IMR-90 (cell line): Measurements from ENCODE around the gene ATP12A. TPM values are rescaled to one million over a fixed set of nuclear protein-coding genes. Genes with fewer than 3 reads are reported as not detected.

Experiments used
- ATAC-seq: fragments of 200-7000 bp; cut with Tn5 transposase; 2 replicates; pipeline ENCODE4 v1.9.1; 2020; ENCODE audit warnings: low read depth, mild to moderate bottlenecking, moderate library complexity
- BruUV-seq: library from RNA; stranded (reverse); fragments of 400-500 nt; replicated peaks from 2 replicates; lab custom pipeline; 2021; lab: Mats Ljungman, UMichigan
- CTCF ChIA-PET: fragments of 300-600 bp; formaldehyde crosslinking; extraction: SDS; loops from one replicate; lab custom pipeline; 2021; ENCODE audit warnings: antibody characterized with exemption; lab: Yijun Ruan, JAX
- POLR2A ChIA-PET: fragments of 300-600 bp; sonication (Branson Sonifier 250); formaldehyde crosslinking; loops from one replicate; lab custom pipeline; 2022; ENCODE audit warnings: antibody characterized with exemption; ENCODE audit not compliant: unreplicated experiment; lab: Charles Lee
- DNase-seq: peaks from one replicate; pipeline ENCODE4 v3.0.0; 2013
- H2AFZ ChIP-seq: replicated peaks from 2 replicates; pipeline ENCODE3; 2013; ENCODE audit warnings: low read length, mild to moderate bottlenecking; ENCODE audit not compliant: poor library complexity
- H2AK5ac ChIP-seq: 2 replicates; pipeline ENCODE4 v1.6.1; 2013; ENCODE audit warnings: low read depth, low read length, inconsistent platforms
- H2AK9ac ChIP-seq: replicated peaks from 2 replicates; pipeline ENCODE3; 2013; ENCODE audit warnings: mild to moderate bottlenecking, low read depth, low read length, moderate library complexity; ENCODE audit not compliant: poor library complexity
- H2BK120ac ChIP-seq: 2 replicates; pipeline ENCODE4 v1.6.1; 2013; ENCODE audit warnings: low read depth, low read length, inconsistent platforms
- H2BK15ac ChIP-seq: 3 replicates; pipeline ENCODE4 v1.6.1; 2013; ENCODE audit warnings: low read depth, low read length, inconsistent platforms
- H2BK20ac ChIP-seq: 2 replicates; pipeline ENCODE4 v1.6.1; 2013; ENCODE audit warnings: low read depth, mild to moderate bottlenecking, inconsistent platforms, low read length, moderate library complexity
- H2BK5ac ChIP-seq: 2 replicates; pipeline ENCODE4 v1.6.1; 2013; ENCODE audit warnings: mild to moderate bottlenecking, low read depth, low read length, inconsistent platforms; ENCODE audit not compliant: poor library complexity, severe bottlenecking
- H3K14ac ChIP-seq: replicated peaks from 2 replicates; pipeline ENCODE4 v1.6.1; 2013; ENCODE audit warnings: low read depth, low read length, inconsistent platforms
- H3K18ac ChIP-seq: 2 replicates; pipeline ENCODE4 v1.6.1; 2013; ENCODE audit warnings: low read depth, low read length, control low read depth
- H3K23ac ChIP-seq: 2 replicates; pipeline ENCODE4 v1.6.1; 2013; ENCODE audit warnings: low read depth, low read length, inconsistent platforms
- H3K27ac ChIP-seq: 2 replicates; pipeline ENCODE4 v1.5.1; 2013; ENCODE audit warnings: mild to moderate bottlenecking, control low read depth, low read length; ENCODE audit not compliant: insufficient read depth
- H3K27me3 ChIP-seq: 2 replicates; pipeline ENCODE4 v1.6.1; 2013; ENCODE audit warnings: low read length; ENCODE audit not compliant: control insufficient read depth, insufficient read depth
- H3K36me3 ChIP-seq: 2 replicates; pipeline ENCODE4 v1.6.1; 2013; ENCODE audit warnings: low read length, mixed read lengths; ENCODE audit not compliant: control insufficient read depth, insufficient read depth
- H3K4ac ChIP-seq: 2 replicates; pipeline ENCODE4 v1.6.1; 2013; ENCODE audit warnings: low read depth, low read length, inconsistent platforms
- H3K4me1 ChIP-seq: 2 replicates; pipeline ENCODE4 v1.6.1; 2013; ENCODE audit warnings: low read length, mixed read lengths; ENCODE audit not compliant: control insufficient read depth, insufficient read depth
- H3K4me2 ChIP-seq: 2 replicates; pipeline ENCODE4 v1.6.1; 2013; ENCODE audit warnings: low read depth, mild to moderate bottlenecking, control low read depth, low read length, moderate library complexity
- H3K4me3 ChIP-seq: 2 replicates; pipeline ENCODE4 v1.5.1; 2013; ENCODE audit warnings: low read depth, mild to moderate bottlenecking, control low read depth, low read length, moderate library complexity; ENCODE audit not compliant: insufficient read depth
- H3K56ac ChIP-seq: 2 replicates; pipeline ENCODE4 v1.6.1; 2013; ENCODE audit warnings: low read length, inconsistent platforms; ENCODE audit not compliant: insufficient read depth; ENCODE audit errors: extremely low read depth
- H3K79me1 ChIP-seq, 2 experiments: 2 replicates each; pipeline ENCODE4 v1.6.1; 2013; ENCODE audit warnings: low read length in 2 of 2, inconsistent platforms in 1 of 2, low read depth in 1 of 2
- H3K9ac ChIP-seq: 2 replicates; pipeline ENCODE4 v1.6.1; 2013; ENCODE audit warnings: low read depth, low read length, control low read depth
- H3K9me1 ChIP-seq: 2 replicates; pipeline ENCODE4 v1.6.1; 2013; ENCODE audit warnings: low read length, inconsistent platforms; ENCODE audit not compliant: insufficient read depth
- H3K9me3 ChIP-seq: 2 replicates; pipeline ENCODE4 v1.6.1; 2013; ENCODE audit warnings: low read length; ENCODE audit not compliant: control insufficient read depth, insufficient read depth
- H4K20me1 ChIP-seq: 2 replicates; pipeline ENCODE4 v1.6.1; 2013; ENCODE audit warnings: low read length, inconsistent platforms; ENCODE audit not compliant: insufficient read depth
- H4K5ac ChIP-seq: 2 replicates; pipeline ENCODE4 v1.6.1; 2013; ENCODE audit warnings: mild to moderate bottlenecking, low read depth, low read length, control low read depth
- H4K8ac ChIP-seq, 2 experiments: 2 replicates each; pipeline ENCODE4 v1.6.1; 2013; ENCODE audit warnings: low read depth in 2 of 2, low read length in 2 of 2, control low read depth in 1 of 2, inconsistent platforms in 1 of 2
- H4K91ac ChIP-seq: 2 replicates; pipeline ENCODE4 v1.6.1; 2013; ENCODE audit warnings: low read depth, low read length, inconsistent platforms; ENCODE audit not compliant: insufficient read depth
- BHLHE40 ChIP-seq: fragments of 150-350 bp; IDR thresholded peaks from 2 replicates; pipeline ENCODE4 v1.6.1; 2016; ENCODE audit warnings: mild to moderate bottlenecking, low read depth, low read length
- CEBPB ChIP-seq: IDR thresholded peaks from 2 replicates; pipeline ENCODE4 v1.6.1; 2012; ENCODE audit warnings: low read depth, low read length, improper control_type of control experiment
- CHD1 ChIP-seq: IDR thresholded peaks from 2 replicates; pipeline ENCODE4 v1.6.1; 2012; ENCODE audit warnings: low read depth, low read length, improper control_type of control experiment
- FOS ChIP-seq: fragments of 150-350 bp; IDR thresholded peaks from 2 replicates; pipeline ENCODE4 v1.6.1; 2016; ENCODE audit warnings: low read depth, low read length
- MAFK ChIP-seq: IDR thresholded peaks from 2 replicates; pipeline ENCODE4 v1.6.1; 2012; ENCODE audit warnings: low read depth, low read length, improper control_type of control experiment
- MAZ ChIP-seq: IDR thresholded peaks from 2 replicates; pipeline ENCODE4 v1.6.1; 2012; ENCODE audit warnings: low read depth, mild to moderate bottlenecking, low read length, improper control_type of control experiment, moderate library complexity, borderline replicate concordance
- MXI1 ChIP-seq: IDR thresholded peaks from 2 replicates; pipeline ENCODE4 v1.6.1; 2012; ENCODE audit warnings: low read depth, mild to moderate bottlenecking, low read length, moderate library complexity, borderline replicate concordance
- NFE2L2 ChIP-seq: fragments of 150-350 bp; IDR thresholded peaks from 2 replicates; pipeline ENCODE4 v1.6.1; 2016; ENCODE audit warnings: low read depth, mild to moderate bottlenecking, low read length
- POLR2A ChIP-seq: IDR thresholded peaks from 2 replicates; pipeline ENCODE4 v1.6.1; 2012; ENCODE audit warnings: mild to moderate bottlenecking, low read depth, low read length
- RAD21 ChIP-seq: IDR thresholded peaks from 2 replicates; pipeline ENCODE4 v1.6.1; 2012; ENCODE audit warnings: low read length, improper control_type of control experiment
- RCOR1 ChIP-seq: IDR thresholded peaks from 2 replicates; pipeline ENCODE4 v1.6.1; 2012; ENCODE audit warnings: mild to moderate bottlenecking, low read length, improper control_type of control experiment; ENCODE audit not compliant: insufficient replicate concordance
- RFX5 ChIP-seq: IDR thresholded peaks from 2 replicates; pipeline ENCODE4 v1.8.0; 2012; ENCODE audit warnings: low read depth, mild to moderate bottlenecking, low read length, moderate library complexity
- SMC3 ChIP-seq: fragments of 150-350 bp; IDR thresholded peaks from 2 replicates; pipeline ENCODE4 v1.6.1; 2016; ENCODE audit warnings: low read depth, mild to moderate bottlenecking, antibody characterized with exemption, low read length, moderate library complexity
- WGBS, 2 experiments: methylation state at CpG; one replicate each; pipeline versions ENCODE4 v1.1.5 to v1.1.7; 2013; ENCODE audit warnings: missing lambda C conversion rate in 2 of 2; ENCODE audit not compliant: insufficient read length in 1 of 2; ENCODE audit errors: extremely low coverage in 2 of 2; 5-methylcytosine and 5-hydroxymethylcytosine counted together
- dilution Hi-C: fragments of 300-500 bp; cut with HindIII; formaldehyde crosslinking; loops from one replicate; pipeline ENCODE4 v1.14.3; 2018; ENCODE audit warnings: low sequenced_read_pairs; ENCODE audit not compliant: unreplicated experiment
- in situ Hi-C: fragments of 300-500 bp; cut with MboI; formaldehyde crosslinking; loops from 3 replicates; pipeline ENCODE4 v1.14.3; 2019; ENCODE audit warnings: low sequenced_read_pairs, inconsistent platforms, mixed read lengths
- intact Hi-C: fragments of 100-400 bp; cut with micrococcal nuclease; formaldehyde crosslinking; loops from 2 replicates; pipeline ENCODE4 v1.10.0; 2022
- polyA plus RNA-seq, 3 experiments: library from polyadenylated mRNA; depleted of rRNA; stranded (reverse); fragments of >200 nt; gene quantifications; 2 replicates each; pipeline ENCODE4 v1.2.3, GENCODE V29; 2012; ENCODE audit warnings: low replicate concordance in 1 of 3
- total RNA-seq: library from RNA; depleted of rRNA; stranded (reverse); fragments of >200 nt; gene quantifications from 2 replicates; pipeline ENCODE4 v1.2.3, GENCODE V29; 2012
- TF ChIP-seq, protein P1 (sequence below): fragments of 150-350 bp; IDR thresholded peaks from 2 replicates; pipeline ENCODE4 v1.6.1; 2016; ENCODE audit warnings: low read depth, mild to moderate bottlenecking, low read length, moderate library complexity, borderline replicate concordance
- TF ChIP-seq, protein P2 (sequence below): conservative IDR thresholded peaks from 2 replicates; pipeline ENCODE4 v1.5.1; 2012; ENCODE audit warnings: mild to moderate bottlenecking, low read depth, low read length, improper control_type of control experiment

ATP12A gene
- total and polyA plus RNA-seq, 2 of the 4 experiments (the other 2 are of a cell fraction) = not detected

DNA sequence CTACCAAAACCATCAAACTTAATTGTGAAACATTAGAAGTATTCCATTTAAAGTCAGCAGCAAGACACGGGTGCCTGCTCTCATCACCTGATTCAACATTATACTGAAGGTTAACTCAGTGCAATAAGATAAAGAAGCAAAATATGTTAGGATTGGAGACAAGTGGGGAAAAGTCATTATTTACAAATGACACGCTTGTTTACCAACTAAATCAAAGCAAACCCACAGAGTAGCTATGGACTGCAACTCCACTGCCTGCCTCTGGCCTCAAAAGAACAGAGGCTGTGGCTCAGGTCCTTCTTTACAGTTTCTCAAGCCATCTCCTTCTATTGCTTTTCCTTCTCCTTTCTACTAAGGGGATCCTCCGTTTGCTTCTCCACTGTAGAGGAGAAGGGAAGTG, 21.0 kb upstream of the ATP12A start:
- Histone ChIP-seq H3K27ac (no peak overlapping the region), H4K20me1 (no peaks in the 10 kb centered on the region)
- in situ Hi-C loops = no loop called here

More for the DNA sequence above, 21.0 kb upstream of the ATP12A start:
- Histone ChIP-seq H2BK120ac (no peak overlapping the region), H4K5ac (no peak overlapping the region), H3K79me1 (no peaks in the 10 kb centered on the region), H3K56ac (no peak overlapping the region), H2AK5ac (no peak overlapping the region), H2AK9ac (no peak overlapping the region), H3K18ac (no peak overlapping the region), H3K4me1 (no peaks in the 10 kb centered on the region), H3K9me3 (no peaks in the 10 kb centered on the region), H3K4me3 (no peak overlapping the region), H3K36me3 (no peaks in the 10 kb centered on the region), H3K9me1 (no peaks in the 10 kb centered on the region), H3K9ac (no peak overlapping the region), H2BK5ac (no peak overlapping the region), H3K14ac (no peak overlapping the region), H3K23ac (no peak overlapping the region), H3K4me2 (no peak overlapping the region), H4K91ac (no peak overlapping the region), H4K8ac (no peak overlapping the region), H2AFZ (no peak overlapping the region), H2BK15ac (no peak overlapping the region), H2BK20ac (no peak overlapping the region), H3K27me3 (no peaks in the 10 kb centered on the region), H3K4ac (no peak overlapping the region)
- no TSS peak for BruUV-seq
- no CpG with 5 or more reads among the region's 3 CpGs for WGBS, 2 experiments
- dilution Hi-C loops (no loop called here), intact Hi-C loops (no loop called here)
- ATAC-seq (no peak), DNase-seq (no peak)
- POLR2A ChIA-PET = no interaction called here
- TF ChIP-seq MAZ = no peak
- TF ChIP-seq CEBPB = no peak
- TF ChIP-seq FOS = no peak
- TF ChIP-seq POLR2A = no peak
- TF ChIP-seq RCOR1 = no peak
- TF ChIP-seq RFX5 = no peak
- no peak for TF ChIP-seq MXI1
- TF ChIP-seq RAD21 = no peak
- TF ChIP-seq SMC3 = no peak
- no peak for TF ChIP-seq NFE2L2
- no peak for TF ChIP-seq MAFK
- no peak for TF ChIP-seq CHD1
- TF ChIP-seq, protein P1, sequence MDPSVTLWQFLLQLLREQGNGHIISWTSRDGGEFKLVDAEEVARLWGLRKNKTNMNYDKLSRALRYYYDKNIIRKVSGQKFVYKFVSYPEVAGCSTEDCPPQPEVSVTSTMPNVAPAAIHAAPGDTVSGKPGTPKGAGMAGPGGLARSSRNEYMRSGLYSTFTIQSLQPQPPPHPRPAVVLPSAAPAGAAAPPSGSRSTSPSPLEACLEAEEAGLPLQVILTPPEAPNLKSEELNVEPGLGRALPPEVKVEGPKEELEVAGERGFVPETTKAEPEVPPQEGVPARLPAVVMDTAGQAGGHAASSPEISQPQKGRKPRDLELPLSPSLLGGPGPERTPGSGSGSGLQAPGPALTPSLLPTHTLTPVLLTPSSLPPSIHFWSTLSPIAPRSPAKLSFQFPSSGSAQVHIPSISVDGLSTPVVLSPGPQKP = no peak
- no peak for TF ChIP-seq BHLHE40
- TF ChIP-seq, protein P2, sequence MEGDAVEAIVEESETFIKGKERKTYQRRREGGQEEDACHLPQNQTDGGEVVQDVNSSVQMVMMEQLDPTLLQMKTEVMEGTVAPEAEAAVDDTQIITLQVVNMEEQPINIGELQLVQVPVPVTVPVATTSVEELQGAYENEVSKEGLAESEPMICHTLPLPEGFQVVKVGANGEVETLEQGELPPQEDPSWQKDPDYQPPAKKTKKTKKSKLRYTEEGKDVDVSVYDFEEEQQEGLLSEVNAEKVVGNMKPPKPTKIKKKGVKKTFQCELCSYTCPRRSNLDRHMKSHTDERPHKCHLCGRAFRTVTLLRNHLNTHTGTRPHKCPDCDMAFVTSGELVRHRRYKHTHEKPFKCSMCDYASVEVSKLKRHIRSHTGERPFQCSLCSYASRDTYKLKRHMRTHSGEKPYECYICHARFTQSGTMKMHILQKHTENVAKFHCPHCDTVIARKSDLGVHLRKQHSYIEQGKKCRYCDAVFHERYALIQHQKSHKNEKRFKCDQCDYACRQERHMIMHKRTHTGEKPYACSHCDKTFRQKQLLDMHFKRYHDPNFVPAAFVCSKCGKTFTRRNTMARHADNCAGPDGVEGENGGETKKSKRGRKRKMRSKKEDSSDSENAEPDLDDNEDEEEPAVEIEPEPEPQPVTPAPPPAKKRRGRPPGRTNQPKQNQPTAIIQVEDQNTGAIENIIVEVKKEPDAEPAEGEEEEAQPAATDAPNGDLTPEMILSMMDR = no peak
- CTCF ChIA-PET = interaction anchor here (1.1 kb wide), 1 partner anchor 54 kb away, joined by 3 read pairs; no protein-coding TSS in a partner anchor
